ENCODE results near the gene NAXE. TPM values are rescaled to one million over a fixed set of nuclear protein-coding genes. Genes with fewer than 3 reads are reported as not detected.

Gene NAXE
- total and polyA plus RNA-seq, 2 of the 13 experiments (the other 11 are each of a cell fraction or from before 2014, with no cell fraction given), result 39.4 to 59.4 TPM

DNA sequence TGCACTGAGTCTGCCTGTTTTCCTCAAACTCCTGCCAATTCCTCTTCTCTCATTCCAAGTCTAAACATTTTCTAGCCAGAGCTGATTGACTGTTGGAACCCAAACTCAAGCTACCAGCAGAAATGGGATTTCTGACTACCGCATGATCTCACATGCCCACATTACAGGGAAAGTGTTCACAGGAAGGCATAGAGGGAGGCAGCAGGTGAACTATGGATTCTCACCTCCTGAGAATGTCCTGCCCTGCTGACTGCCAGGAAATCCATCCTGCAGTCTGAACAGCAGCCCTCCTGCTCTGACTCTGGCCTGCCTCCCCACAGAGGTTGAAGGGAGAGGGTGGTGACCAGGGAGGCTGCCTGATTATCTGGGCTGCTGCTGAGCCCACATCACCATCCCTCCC is 41.7 kb upstream of the NAXE start:
- H3K36me3 ChIP-seq (replicated peaks in 1 of 2; ENCODE audit: control insufficient read depth in 1 of 2, insufficient read depth in 2 of 2, low read length in 2 of 2), result peaks cover 1 to 38% of the 10 kb centered on the region in 2 experiments; a peak in 4 of 5 replicates
- 100% methylated on average over 1 of the region's 1 CpG for WGBS (ENCODE audit: low lambda C conversion rate)
- H4K20me1 ChIP-seq (ENCODE audit: insufficient read depth, low read length), result no peaks in the 10 kb centered on the region
- H3K27ac ChIP-seq (ENCODE audit: extremely low read length, insufficient read depth, low read length), result no peak overlapping the region
- H2AFZ ChIP-seq (ENCODE audit: low read length), result no peak overlapping the region
- FAIRE-seq, result no peak
- no peaks in the 10 kb centered on the region for H3K79me2 ChIP-seq (ENCODE audit: insufficient read depth, low read length)
- ChIA-PET POLR2A (no interaction called here), CTCF (ENCODE audit: low intra/inter-chr PET ratio, low total read pairs) (no interaction called here)
- no peak for ATAC-seq
- TF ChIP-seq ZNF510 (CRISPR knock-in tag; IDR thresholded peaks at IDR 0.05; ENCODE audit: low read depth) (no peak), ZNF83 (CRISPR knock-in tag; IDR thresholded peaks at IDR 0.05; ENCODE audit: borderline replicate concordance) (no peak)
- H3K9me3 ChIP-seq (ENCODE audit: low read length), result no peaks in the 10 kb centered on the region
- no TSS peak for BruUV-seq (replicated peaks)
- no peak overlapping the region for H3K4me3 ChIP-seq (replicated peaks in 1 of 3; ENCODE audit: insufficient read depth in 1 of 3, low read depth in 2 of 3, low read length in 3 of 3)
- H3K9ac ChIP-seq (ENCODE audit: insufficient read depth, low read depth, low read length), result no peak overlapping the region
- intact Hi-C loops (cut with micrococcal nuclease; ENCODE audit: unreplicated experiment) (no loop called here), in situ Hi-C loops (cut with HindIII; ENCODE audit: extremely low pct_ligation_motif_present, low pct_unique_long_range_greater_than_20kb) (no loop called here)
- no peaks in the 10 kb centered on the region for H3K27me3 ChIP-seq (ENCODE audit: control insufficient read depth in 1 of 2, insufficient read depth in 2 of 2, low read length in 2 of 2)
- H3K4me2 ChIP-seq (ENCODE audit: low read depth, low read length), result no peak overlapping the region
- DNase-seq (ENCODE audit: low spot score), result no peak
- peaks cover 15% of the 10 kb centered on the region for H3K4me1 ChIP-seq (ENCODE audit: insufficient read depth, low read length)

DNA sequence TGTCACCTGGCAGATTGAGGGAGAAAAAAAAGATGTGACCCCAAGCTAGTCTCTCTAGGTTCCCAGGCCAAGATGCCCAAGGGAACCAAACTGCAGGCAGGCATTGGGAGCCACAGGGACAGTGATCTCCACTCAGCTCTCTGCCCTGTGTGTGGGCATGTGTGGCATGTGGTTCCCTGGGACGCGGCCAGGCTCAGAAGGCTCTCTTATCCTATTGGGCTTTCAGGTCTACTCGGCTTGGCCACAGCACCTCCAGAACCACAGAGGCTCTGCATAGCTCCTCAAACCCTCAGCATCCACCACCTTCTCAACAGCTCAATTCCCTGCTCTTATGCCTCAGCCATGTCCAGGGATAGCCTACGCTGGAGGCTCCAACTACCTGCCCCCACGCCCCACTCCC is 41.2 kb upstream of the NAXE start:
- WGBS (ENCODE audit: low lambda C conversion rate), result 100% methylated on average over 3 of the region's 5 CpGs
- Histone ChIP-seq H3K79me2 (ENCODE audit: insufficient read depth, low read length) (no peaks in the 10 kb centered on the region), H3K27me3 (ENCODE audit: control insufficient read depth in 1 of 2, insufficient read depth in 2 of 2, low read length in 2 of 2) (no peaks in the 10 kb centered on the region), H3K9ac (ENCODE audit: insufficient read depth, low read depth, low read length) (no peak overlapping the region), H2AFZ (ENCODE audit: low read length) (no peak overlapping the region), H3K36me3 (replicated peaks in 1 of 2; ENCODE audit: control insufficient read depth in 1 of 2, insufficient read depth in 2 of 2, low read length in 2 of 2) (peaks cover 1 to 38% of the 10 kb centered on the region in 2 experiments; a peak in 4 of 5 replicates), H3K9me3 (ENCODE audit: low read length) (no peaks in the 10 kb centered on the region), H3K4me2 (ENCODE audit: low read depth, low read length) (no peak overlapping the region), H3K4me3 (replicated peaks in 1 of 3; ENCODE audit: insufficient read depth in 1 of 3, low read depth in 2 of 3, low read length in 3 of 3) (no peak overlapping the region), H3K4me1 (ENCODE audit: insufficient read depth, low read length) (peaks cover 15% of the 10 kb centered on the region), H3K27ac (ENCODE audit: extremely low read length, insufficient read depth, low read length) (no peak overlapping the region), H4K20me1 (ENCODE audit: insufficient read depth, low read length) (no peaks in the 10 kb centered on the region)
- BruUV-seq (replicated peaks), result no TSS peak
- FAIRE-seq (no peak), ATAC-seq (no peak), DNase-seq (ENCODE audit: low spot score) (no peak)
- ChIA-PET CTCF (ENCODE audit: low intra/inter-chr PET ratio, low total read pairs) (no interaction called here), POLR2A (interaction anchor here (1.1 to 1.2 kb wide), 2 partner anchors 48 to 93 kb away, joined by 3 read pairs; no protein-coding TSS in a partner anchor)
- intact Hi-C loops (cut with micrococcal nuclease; ENCODE audit: unreplicated experiment) (no loop called here), in situ Hi-C loops (cut with HindIII; ENCODE audit: extremely low pct_ligation_motif_present, low pct_unique_long_range_greater_than_20kb) (no loop called here)
- TF ChIP-seq SMAD3 (CRISPR knock-in tag; IDR thresholded peaks at IDR 0.05), result no peak
- TF ChIP-seq, protein P1, sequence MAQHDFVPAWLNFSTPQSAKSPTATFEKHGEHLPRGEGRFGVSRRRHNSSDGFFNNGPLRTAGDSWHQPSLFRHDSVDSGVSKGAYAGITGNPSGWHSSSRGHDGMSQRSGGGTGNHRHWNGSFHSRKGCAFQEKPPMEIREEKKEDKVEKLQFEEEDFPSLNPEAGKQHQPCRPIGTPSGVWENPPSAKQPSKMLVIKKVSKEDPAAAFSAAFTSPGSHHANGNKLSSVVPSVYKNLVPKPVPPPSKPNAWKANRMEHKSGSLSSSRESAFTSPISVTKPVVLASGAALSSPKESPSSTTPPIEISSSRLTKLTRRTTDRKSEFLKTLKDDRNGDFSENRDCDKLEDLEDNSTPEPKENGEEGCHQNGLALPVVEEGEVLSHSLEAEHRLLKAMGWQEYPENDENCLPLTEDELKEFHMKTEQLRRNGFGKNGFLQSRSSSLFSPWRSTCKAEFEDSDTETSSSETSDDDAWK (CRISPR knock-in tag; IDR thresholded peaks at IDR 0.05), result no peak

Measured in HepG2 (cell line).